ENCODE data around the gene GREM2.

Gene GREM2

GRCh38 chr1:240497908-240498307 is 114.0 kb downstream of the GREM2 start:
- DNase-seq, result no peak

- DNase-seq, result no peak
Observed at GRCh38 chr1:240496941-240497340, 115.0 kb downstream of the GREM2 start.

- no peak for DNase-seq
Observed at GRCh38 chr1:240496356-240496755, 115.6 kb downstream of the GREM2 start.

- DNase-seq, result no peak
Observed at GRCh38 chr1:240495601-240496000, 116.4 kb downstream of the GREM2 start.

GRCh38 chr1:240492832-240493440 is 119.0 kb downstream of the GREM2 start:
- DNase-seq, result no peak

- DNase-seq, result no peak
Observed at GRCh38 chr1:240491796-240492195, 120.2 kb downstream of the GREM2 start.

GRCh38 chr1:240491156-240491555 is 120.8 kb downstream of the GREM2 start:
- no peak for DNase-seq

GRCh38 chr1:240487493-240487892 is 124.5 kb downstream of the GREM2 start:
- no peak for DNase-seq

GRCh38 chr1:240486611-240487010 is 125.3 kb downstream of the GREM2 start:
- no peak for DNase-seq

- DNase-seq, result no peak
Observed at GRCh38 chr1:240484804-240485443, 127.0 kb downstream of the GREM2 start.

- no peak for DNase-seq
Observed at GRCh38 chr1:240478536-240478935, 133.4 kb downstream of the GREM2 start.

GRCh38 chr1:240475832-240476231 is 136.1 kb downstream of the GREM2 start:
- no peak for DNase-seq

GRCh38 chr1:240474133-240474614 is 137.8 kb downstream of the GREM2 start:
- no peak for DNase-seq

GRCh38 chr1:240468656-240469055 is 143.3 kb downstream of the GREM2 start:
- DNase-seq, result no peak

- no peak for DNase-seq
Observed at GRCh38 chr1:240467895-240468294, 144.1 kb downstream of the GREM2 start.

GRCh38 chr1:240466509-240466908 is 145.4 kb downstream of the GREM2 start:
- no peak for DNase-seq

GRCh38 chr1:240465531-240465940 is 146.4 kb downstream of the GREM2 start:
- DNase-seq, result no peak

GRCh38 chr1:240464099-240464498 is 147.9 kb downstream of the GREM2 start:
- no peak for DNase-seq

- DNase-seq, result no peak
Observed at GRCh38 chr1:240462766-240463395, 149.1 kb downstream of the GREM2 start.

GRCh38 chr1:240462277-240462676 is 149.7 kb downstream of the GREM2 start:
- DNase-seq, result no peak

GRCh38 chr1:240457203-240457602 is 154.8 kb downstream of the GREM2 start:
- no peak for DNase-seq

- DNase-seq, result no peak
Observed at GRCh38 chr1:240455228-240455821, 156.6 kb downstream of the GREM2 start.

GRCh38 chr1:240445369-240445768 is 166.6 kb downstream of the GREM2 start:
- DNase-seq, result no peak

GRCh38 chr1:240441669-240442068 is 170.3 kb downstream of the GREM2 start:
- DNase-seq, result no peak

Measured in DMS79 (cell line).